PC-3 (cell line): ENCODE results near the gene CPN2.

Source experiments
- EZH2 ChIP-seq: fragments of 300-600 bp; sonication (generic); IDR thresholded peaks from one replicate; pipeline ENCODE4 v1.6.1; 2017; ENCODE audit warnings: antibody characterized with exemption, mild to moderate bottlenecking, low read length; ENCODE audit not compliant: unreplicated experiment
- EZH2phosphoT487 ChIP-seq: fragments of 300-600 bp; sonication (generic); IDR thresholded peaks from 2 replicates; pipeline ENCODE4 v1.6.1; 2018; ENCODE audit warnings: mild to moderate bottlenecking, antibody characterized with exemption, low read length, borderline replicate concordance
- TF ChIP-seq, protein P1 (sequence below): fragments of 300-600 bp; sonication (generic); conservative IDR thresholded peaks from 2 replicates; pipeline ENCODE4 v1.5.1; 2017; ENCODE audit warnings: antibody characterized with exemption, low read depth, mild to moderate bottlenecking, low read length

DNA sequence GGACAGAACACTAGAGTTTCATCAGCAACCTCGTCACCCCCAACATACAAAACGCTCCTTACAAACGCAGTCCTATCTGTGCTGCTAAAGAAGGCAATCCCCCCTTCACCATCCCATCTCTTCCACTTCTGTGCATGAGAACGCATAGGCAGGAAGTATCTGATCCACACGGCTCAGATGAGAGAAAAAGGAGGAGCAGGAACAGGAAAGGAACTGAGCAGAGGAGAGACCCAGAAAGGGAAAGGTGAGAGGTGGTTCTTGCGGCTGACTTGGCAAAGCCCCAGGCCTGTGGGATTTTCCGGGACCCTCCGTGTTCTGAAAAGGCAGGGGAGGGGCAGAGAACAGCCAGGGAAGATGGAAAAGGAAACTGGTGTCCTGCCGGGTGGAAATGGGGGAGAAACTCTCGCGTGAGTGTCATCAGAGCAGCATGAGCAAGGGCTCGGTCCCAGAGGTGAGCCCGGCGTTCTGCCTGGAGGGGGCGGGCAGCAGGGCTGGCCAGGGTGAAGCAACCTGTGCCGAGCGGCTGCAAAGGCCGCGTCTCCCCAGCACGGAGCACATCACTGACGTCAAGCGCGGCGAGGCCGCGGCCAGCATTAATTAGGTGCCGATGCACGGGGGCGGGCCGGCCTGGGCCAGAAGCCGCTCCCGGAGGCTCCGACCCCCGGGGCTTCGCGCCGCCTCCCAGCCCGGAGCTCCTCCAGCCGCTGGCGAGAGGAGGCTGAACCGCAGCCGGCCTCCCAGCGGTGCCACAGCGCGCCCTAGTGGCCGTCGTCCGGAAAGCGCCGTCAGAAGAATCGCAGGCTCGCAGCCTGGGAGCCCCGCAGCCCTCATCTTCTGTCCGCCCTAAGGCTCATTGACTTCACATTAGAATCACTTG, 35.8 kb downstream of the CPN2 start:
- TF ChIP-seq, protein P1, sequence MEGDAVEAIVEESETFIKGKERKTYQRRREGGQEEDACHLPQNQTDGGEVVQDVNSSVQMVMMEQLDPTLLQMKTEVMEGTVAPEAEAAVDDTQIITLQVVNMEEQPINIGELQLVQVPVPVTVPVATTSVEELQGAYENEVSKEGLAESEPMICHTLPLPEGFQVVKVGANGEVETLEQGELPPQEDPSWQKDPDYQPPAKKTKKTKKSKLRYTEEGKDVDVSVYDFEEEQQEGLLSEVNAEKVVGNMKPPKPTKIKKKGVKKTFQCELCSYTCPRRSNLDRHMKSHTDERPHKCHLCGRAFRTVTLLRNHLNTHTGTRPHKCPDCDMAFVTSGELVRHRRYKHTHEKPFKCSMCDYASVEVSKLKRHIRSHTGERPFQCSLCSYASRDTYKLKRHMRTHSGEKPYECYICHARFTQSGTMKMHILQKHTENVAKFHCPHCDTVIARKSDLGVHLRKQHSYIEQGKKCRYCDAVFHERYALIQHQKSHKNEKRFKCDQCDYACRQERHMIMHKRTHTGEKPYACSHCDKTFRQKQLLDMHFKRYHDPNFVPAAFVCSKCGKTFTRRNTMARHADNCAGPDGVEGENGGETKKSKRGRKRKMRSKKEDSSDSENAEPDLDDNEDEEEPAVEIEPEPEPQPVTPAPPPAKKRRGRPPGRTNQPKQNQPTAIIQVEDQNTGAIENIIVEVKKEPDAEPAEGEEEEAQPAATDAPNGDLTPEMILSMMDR: peak; percentile 93
- TF ChIP-seq EZH2phosphoT487 (peak; percentile 66; the same call in 1 of the 2 replicates), EZH2 (no peak)
